Osteocyte (in vitro differentiated cells): ENCODE data around the gene LGALS14. TPM values are rescaled to one million over a fixed set of nuclear protein-coding genes. Genes with fewer than 3 reads are reported as not detected.
"Not testable (repeated sequence)": the region's sequence is repeated elsewhere in the genome, so short reads cannot be mapped to it uniquely, and the experiment has no call there.

Experiments
- DNase-seq: peaks from one replicate; pipeline ENCODE4 v3.0.0; 2021; ENCODE audit warnings: mixed read lengths; ENCODE audit not compliant: unreplicated experiment; ENCODE audit errors: extremely low spot score
- H3K27ac Mint-ChIP-seq: one replicate; pipeline ENCODE4 v1.8.0; 2021; ENCODE audit warnings: mild to moderate bottlenecking, mixed read lengths; ENCODE audit not compliant: unreplicated experiment
- H3K27me3 Mint-ChIP-seq: one replicate; pipeline ENCODE4 v1.8.0; 2021; ENCODE audit warnings: mixed read lengths; ENCODE audit not compliant: unreplicated experiment
- H3K36me3 Mint-ChIP-seq: one replicate; pipeline ENCODE4 v1.8.0; 2021; ENCODE audit warnings: mixed read lengths; ENCODE audit not compliant: unreplicated experiment
- H3K4me1 Mint-ChIP-seq: one replicate; pipeline ENCODE4 v1.8.0; 2021; ENCODE audit warnings: mixed read lengths; ENCODE audit not compliant: unreplicated experiment
- H3K4me3 Mint-ChIP-seq: one replicate; pipeline ENCODE4 v1.8.0; 2021; ENCODE audit warnings: mild to moderate bottlenecking, moderate library complexity, mixed read lengths; ENCODE audit not compliant: unreplicated experiment
- H3K9me3 Mint-ChIP-seq: one replicate; pipeline ENCODE4 v1.8.0; 2021; ENCODE audit warnings: mixed read lengths; ENCODE audit not compliant: unreplicated experiment
- long read RNA-seq: library from polyadenylated mRNA; unstranded; transcript quantifications from one replicate; pipeline ENCODE4 v2.0.0, GENCODE V29; 2021
- total RNA-seq: library from RNA; stranded (reverse); gene quantifications from 2 replicates; pipeline ENCODE4 v1.2.1, GENCODE V29; 2021
- TF ChIP-seq, protein P1 (sequence below): fragments of 200-600 bp; sonication (generic); IDR thresholded peaks from 2 replicates; pipeline ENCODE4 v1.5.0; 2021; ENCODE audit warnings: antibody characterized with exemption, mild to moderate bottlenecking, moderate library complexity

LGALS14 gene, protein sequence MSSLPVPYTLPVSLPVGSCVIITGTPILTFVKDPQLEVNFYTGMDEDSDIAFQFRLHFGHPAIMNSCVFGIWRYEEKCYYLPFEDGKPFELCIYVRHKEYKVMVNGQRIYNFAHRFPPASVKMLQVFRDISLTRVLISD
- total RNA-seq: not detected in 2 replicates
- long read RNA-seq: 0 reads

GRCh38 chr19:39704181-39705044 is at the start of gene LGALS14:
TSS of gene LGALS14 (plus strand) at chr19:39704481. CDS start at chr19:39704529, 48 bp downstream.
- Mint-ChIP-seq H3K27ac (no peak within 1 kb of the TSS), H3K36me3 (no peaks in the 10 kb centered on the region), H3K4me3 (no peak within 1 kb of the TSS), H3K27me3 (no peaks in the 10 kb centered on the region), H3K9me3 (no peaks in the 10 kb centered on the region), H3K4me1 (no peaks in the 10 kb centered on the region)
- no peak for DNase-seq
- TF ChIP-seq, protein P1, sequence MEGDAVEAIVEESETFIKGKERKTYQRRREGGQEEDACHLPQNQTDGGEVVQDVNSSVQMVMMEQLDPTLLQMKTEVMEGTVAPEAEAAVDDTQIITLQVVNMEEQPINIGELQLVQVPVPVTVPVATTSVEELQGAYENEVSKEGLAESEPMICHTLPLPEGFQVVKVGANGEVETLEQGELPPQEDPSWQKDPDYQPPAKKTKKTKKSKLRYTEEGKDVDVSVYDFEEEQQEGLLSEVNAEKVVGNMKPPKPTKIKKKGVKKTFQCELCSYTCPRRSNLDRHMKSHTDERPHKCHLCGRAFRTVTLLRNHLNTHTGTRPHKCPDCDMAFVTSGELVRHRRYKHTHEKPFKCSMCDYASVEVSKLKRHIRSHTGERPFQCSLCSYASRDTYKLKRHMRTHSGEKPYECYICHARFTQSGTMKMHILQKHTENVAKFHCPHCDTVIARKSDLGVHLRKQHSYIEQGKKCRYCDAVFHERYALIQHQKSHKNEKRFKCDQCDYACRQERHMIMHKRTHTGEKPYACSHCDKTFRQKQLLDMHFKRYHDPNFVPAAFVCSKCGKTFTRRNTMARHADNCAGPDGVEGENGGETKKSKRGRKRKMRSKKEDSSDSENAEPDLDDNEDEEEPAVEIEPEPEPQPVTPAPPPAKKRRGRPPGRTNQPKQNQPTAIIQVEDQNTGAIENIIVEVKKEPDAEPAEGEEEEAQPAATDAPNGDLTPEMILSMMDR: no peak

DNA sequence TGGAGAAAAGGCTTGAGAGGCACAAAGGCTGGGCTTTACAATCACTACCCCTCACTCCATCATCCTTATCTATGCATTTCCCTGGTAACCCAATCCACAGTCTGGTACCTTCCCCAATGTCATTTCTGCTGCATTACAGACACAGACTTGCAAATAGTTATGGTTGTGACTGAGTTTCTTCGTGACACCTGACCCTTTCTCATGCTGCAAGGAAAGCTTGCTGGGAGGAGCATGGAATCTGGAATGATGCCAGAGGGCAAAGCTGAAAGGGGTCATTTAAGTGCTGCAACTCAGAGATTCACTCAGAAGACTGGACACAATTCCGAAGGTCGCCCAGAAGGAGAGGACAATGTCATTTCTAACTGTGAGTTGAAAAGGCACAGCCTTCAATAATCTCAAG is 48.7 kb upstream of the LGALS14 start, which contains the start of gene LGALS16:
LGALS16 (plus strand) TSS at position 301 of the 400 bp plus-strand sequence; CDS start at position 350, 49 bp downstream.
- H3K4me3 Mint-ChIP-seq: no peak within 1 kb of the TSS
- H3K4me1 Mint-ChIP-seq: no peaks in the 10 kb centered on the region
- TF ChIP-seq, protein P1: no peak
- H3K27me3 Mint-ChIP-seq: peaks cover 11% of the 10 kb centered on the region
- no peaks in the 10 kb centered on the region for H3K36me3 Mint-ChIP-seq
- H3K9me3 Mint-ChIP-seq: no peaks in the 10 kb centered on the region
- DNase-seq: no peak
- H3K27ac Mint-ChIP-seq: no peak within 1 kb of the TSS

GRCh38 chr19:39659791-39660190 is 44.5 kb upstream of the LGALS14 start:
- TF ChIP-seq, protein P1: no peak
- Mint-ChIP-seq H3K36me3 (no peaks in the 10 kb centered on the region), H3K27ac (no peak overlapping the region), H3K4me3 (no peak overlapping the region), H3K4me1 (no peaks in the 10 kb centered on the region), H3K9me3 (no peaks in the 10 kb centered on the region), H3K27me3 (peaks cover 13% of the 10 kb centered on the region)
- no peak for DNase-seq

GRCh38 chr19:39660661-39661060 is 43.6 kb upstream of the LGALS14 start:
- Mint-ChIP-seq H3K27me3 (peaks cover 15% of the 10 kb centered on the region), H3K4me3 (no peak overlapping the region), H3K9me3 (no peaks in the 10 kb centered on the region), H3K36me3 (no peaks in the 10 kb centered on the region), H3K4me1 (no peaks in the 10 kb centered on the region), H3K27ac (no peak overlapping the region)
- DNase-seq: no peak
- TF ChIP-seq, protein P1: no peak

DNA sequence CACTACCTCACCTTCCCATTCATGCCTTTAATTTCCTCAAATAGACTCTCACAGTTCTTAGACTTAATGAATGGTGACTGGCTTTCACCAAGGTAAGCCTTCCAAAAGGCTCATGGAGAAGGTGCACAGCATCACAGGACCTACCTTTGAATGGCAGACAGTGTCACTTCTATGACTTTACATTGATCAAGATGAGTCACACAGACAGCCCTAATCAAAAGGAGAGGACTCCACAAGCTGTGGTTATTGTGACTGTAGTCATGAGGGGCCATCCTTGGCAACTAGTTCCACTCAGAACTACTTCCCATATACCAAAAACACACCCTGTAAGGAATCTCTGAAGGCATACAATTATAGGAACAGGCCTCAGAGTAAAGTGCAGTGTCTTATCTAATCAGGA is 42.7 kb upstream of the LGALS14 start:
- Mint-ChIP-seq H3K27me3 (peaks cover 15% of the 10 kb centered on the region), H3K27ac (no peak overlapping the region), H3K36me3 (no peaks in the 10 kb centered on the region), H3K4me1 (no peaks in the 10 kb centered on the region), H3K4me3 (no peak overlapping the region), H3K9me3 (no peaks in the 10 kb centered on the region)
- no peak for DNase-seq
- TF ChIP-seq, protein P1: no peak

DNA sequence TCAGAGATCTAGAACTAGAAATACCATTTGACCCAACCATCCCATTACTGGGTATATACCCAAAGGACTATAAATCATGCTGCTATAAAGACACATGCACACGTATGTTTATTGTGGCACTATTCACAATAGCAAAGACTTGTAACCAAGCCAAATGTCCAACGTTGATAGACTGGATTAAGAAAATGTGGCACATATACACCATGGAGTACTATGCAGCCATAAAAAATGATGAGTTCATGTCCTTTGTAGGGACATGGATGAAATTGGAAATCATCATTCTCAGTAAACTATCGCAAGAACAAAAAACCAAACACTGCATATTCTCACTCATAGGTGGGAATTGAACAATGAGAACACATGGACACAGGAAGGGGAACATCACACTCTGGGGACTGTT is 34.4 kb upstream of the LGALS14 start:
- H3K4me1 Mint-ChIP-seq, H3K27ac Mint-ChIP-seq, H3K9me3 Mint-ChIP-seq, H3K36me3 Mint-ChIP-seq, H3K4me3 Mint-ChIP-seq, DNase-seq: not testable (repeated sequence)
- peaks cover 18% of the 10 kb centered on the region for H3K27me3 Mint-ChIP-seq
